T-helper 2 cell treated with Interferon-gamma antibody and Interleukin-4, amounts not matched to agents 100 ng/mL and 5 ng/mL, for 36 hours (primary cell): ENCODE data around the gene MNAT1. TPM values are rescaled to one million over a fixed set of nuclear protein-coding genes. Genes with fewer than 3 reads are reported as not detected.

ENCODE experiments used
- intact Hi-C: fragments of 100-400 bp; cut with micrococcal nuclease; formaldehyde crosslinking; loops from one replicate; pipeline ENCODE4 v1.15.1; 2023
- total RNA-seq: library from RNA; stranded (reverse); gene quantifications from 2 replicates; pipeline ENCODE4 v1.2.3, GENCODE V29; 2022

The MNAT1 gene
- total RNA-seq, 1 donor from 2014 or later = 42.9 TPM

DNA sequence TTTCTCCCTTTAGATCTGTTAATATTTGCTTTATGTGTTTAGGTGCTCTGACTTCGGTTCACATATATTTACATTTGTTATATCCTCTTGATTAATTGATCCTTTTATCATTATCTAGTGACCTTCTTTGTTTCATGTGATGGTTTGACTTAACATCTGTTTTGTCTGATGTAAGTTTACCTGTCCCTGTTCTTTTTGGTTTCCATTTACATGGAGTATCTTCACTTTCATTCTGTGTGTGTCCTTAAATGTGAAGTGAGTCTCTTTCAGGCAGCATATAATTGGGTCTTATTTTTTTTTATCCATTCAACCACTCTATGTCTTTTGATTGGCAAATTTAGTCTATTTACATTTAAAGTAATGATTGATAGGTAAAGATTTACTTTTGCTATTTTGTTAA, 222.1 kb downstream of the MNAT1 start:
- intact Hi-C loops = no loop called here

DNA sequence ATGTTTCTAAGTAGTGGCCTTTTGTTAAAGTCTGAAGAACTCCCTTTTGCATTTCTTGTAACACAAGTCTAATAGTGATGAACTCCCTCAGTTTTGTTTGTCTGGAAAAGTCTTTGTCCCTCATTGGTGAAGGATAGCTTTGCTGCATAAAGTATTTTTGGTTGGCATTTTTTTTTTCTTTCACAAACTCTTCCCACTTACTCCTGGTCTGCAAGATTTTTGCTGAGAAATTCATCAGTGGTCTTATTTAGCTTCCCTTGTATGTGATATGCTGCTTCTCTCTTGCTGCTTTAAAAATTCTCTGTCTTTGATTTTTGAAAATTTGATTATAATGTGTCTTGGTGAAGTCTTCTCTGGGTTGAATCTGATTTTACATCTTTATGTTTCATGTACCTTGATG, 223.6 kb downstream of the MNAT1 start:
- intact Hi-C loops = no loop called here

GRCh38 chr14:60963761-60964160, 229.2 kb downstream of the MNAT1 start:
- intact Hi-C loops = no loop called here

DNA sequence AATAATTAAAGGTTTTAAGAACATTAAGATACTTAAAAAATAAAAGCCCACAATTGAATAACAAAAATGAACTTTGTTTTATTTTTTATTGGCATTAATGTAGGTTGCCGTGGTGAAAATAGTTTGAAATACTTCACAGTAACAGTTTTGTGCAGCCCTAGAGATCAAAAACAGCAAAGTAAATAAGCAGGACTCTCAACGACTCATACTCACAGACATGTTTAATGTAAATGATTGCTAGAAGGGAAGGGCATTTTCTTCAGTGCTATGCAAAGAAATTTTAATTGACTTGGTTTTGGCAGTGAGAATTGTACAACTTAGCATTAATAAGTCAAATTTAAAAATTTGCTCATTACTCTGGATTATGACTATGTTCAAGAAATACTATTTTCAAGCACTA, 230.3 kb downstream of the MNAT1 start:
- intact Hi-C loops = no loop called here

GRCh38 chr14:60965402-60965801, 230.8 kb downstream of the MNAT1 start:
- intact Hi-C loops = no loop called here

DNA sequence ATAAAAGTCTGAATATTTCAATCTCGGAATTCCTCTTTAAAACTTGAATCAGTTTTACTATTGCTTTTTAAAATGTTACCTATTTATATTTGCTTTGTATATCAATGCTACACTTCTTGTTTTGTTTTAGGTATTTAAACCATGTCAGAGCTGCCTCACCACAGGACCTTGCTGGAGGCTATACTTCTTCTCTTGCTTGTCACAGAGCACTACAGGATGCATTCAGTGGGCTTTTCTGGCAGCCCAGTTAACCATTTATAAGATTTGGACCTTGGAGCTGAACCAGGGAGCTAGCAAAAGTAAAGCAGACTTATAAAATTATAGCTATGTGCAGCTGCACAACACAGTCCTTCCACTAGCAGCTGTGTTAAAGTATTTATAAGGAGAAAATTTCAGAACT, 233.5 kb downstream of the MNAT1 start:
- intact Hi-C loops = no loop called here

GRCh38 chr14:60968671-60969070, 234.1 kb downstream of the MNAT1 start:
- intact Hi-C loops = no loop called here

DNA sequence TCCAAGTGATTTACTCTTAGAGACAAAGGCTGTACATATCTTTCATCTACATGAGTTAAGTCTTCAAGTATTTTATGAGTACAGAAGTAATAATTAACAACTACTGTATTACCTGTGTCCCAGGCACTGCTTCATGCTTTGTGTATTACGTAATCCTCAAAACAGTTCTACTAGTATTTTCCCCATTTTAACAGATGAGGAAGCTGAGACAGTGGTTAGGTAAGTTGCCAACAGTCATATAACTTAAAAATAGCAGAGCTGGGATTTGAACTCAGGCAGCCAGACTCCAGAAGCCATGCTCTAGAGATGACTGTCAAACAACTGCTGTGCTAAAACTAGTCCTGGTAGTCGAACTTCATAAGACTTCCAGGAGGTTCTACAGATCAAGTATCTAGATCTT, 235.6 kb downstream of the MNAT1 start:
- intact Hi-C loops = no loop called here

DNA sequence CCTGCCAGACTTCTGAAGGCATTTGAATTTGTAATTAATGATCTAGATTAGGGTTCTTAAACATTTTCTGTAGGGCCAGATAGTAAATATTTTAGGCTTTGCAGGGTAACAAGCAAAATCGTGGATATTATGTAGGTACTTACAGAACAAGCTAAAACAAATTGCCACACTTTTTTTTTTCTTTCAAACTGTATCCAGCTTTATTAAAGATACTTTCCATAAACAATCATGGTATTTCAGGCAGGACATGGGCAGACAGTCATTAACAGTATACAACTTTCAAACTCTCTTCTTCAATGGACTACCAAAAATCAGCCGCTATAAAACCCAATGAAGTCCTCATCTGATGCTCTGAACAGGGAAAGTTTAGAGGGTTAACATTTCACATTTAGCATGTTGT, 236.7 kb downstream of the MNAT1 start:
- intact Hi-C loops = no loop called here

DNA sequence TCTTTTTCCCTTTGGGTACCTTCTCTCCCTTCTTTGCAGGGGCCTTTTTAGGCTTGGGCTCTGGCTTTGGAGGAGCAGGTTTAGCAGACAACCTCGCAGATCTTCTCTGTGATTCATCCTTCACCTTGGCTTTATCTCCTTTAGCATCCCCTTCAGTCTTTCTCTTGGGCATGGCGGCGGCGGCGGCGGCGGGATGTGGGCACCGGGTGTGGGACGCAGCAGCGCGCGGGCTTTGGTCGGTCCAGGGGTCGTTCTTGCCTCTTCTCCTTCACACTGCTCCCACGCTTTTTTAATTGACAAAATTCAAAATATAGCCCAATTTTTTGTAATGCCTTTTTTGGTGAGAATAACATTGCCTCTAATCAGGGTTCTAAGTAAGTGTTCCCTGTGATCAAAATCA, 237.7 kb downstream of the MNAT1 start:
- intact Hi-C loops = no loop called here

GRCh38 chr14:60973070-60973469, 238.5 kb downstream of the MNAT1 start:
- intact Hi-C loops = no loop called here

DNA sequence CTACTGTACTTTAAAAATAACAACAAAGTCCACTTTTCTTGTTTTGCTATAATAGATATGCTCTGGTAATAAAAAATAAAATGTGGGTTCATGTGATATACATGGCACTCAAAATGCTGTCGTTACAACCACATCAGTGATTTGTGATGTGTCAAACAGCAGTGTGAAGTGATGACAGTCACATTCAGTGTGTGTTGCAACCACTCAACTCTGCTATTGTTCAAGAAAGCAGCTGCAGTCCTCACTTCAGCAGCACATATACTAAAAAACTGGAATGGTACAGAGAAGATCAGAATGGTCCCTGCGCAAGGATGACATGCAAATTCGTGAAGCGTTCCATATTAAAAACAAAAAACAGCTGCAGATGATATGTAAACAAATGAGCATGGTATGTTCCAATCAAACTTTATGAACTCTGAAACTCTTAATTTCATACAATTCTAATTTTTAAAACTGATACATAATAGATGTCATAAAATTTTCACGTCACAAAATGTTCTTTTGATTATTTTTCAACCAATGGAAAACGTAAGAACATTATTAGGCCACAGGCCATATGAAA, 239.6 kb downstream of the MNAT1 start:
- intact Hi-C loops = no loop called here

DNA sequence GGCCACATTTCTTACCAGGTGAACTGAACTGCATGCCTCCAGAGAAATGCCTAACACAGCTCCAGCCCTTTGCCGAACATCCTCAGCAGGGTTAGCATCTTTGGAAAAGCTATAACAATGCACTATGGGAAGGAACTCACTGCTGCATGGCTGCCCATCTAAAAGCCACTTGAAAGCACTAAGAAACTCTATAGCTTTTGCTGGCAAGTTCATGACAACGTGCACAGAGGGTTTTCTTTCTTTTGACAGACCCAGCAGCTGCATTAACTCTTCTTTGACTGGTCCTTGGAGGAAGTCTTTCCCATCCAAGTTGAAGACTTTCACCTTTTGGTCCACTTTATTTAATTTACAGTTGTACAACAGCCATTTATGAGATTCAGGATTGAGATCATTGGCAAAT, 241.0 kb downstream of the MNAT1 start:
- intact Hi-C loops = no loop called here

- intact Hi-C loops = no loop called here
These were observed 243.3 kb downstream of the MNAT1 start for GRCh38 chr14:60977847-60978246.

DNA sequence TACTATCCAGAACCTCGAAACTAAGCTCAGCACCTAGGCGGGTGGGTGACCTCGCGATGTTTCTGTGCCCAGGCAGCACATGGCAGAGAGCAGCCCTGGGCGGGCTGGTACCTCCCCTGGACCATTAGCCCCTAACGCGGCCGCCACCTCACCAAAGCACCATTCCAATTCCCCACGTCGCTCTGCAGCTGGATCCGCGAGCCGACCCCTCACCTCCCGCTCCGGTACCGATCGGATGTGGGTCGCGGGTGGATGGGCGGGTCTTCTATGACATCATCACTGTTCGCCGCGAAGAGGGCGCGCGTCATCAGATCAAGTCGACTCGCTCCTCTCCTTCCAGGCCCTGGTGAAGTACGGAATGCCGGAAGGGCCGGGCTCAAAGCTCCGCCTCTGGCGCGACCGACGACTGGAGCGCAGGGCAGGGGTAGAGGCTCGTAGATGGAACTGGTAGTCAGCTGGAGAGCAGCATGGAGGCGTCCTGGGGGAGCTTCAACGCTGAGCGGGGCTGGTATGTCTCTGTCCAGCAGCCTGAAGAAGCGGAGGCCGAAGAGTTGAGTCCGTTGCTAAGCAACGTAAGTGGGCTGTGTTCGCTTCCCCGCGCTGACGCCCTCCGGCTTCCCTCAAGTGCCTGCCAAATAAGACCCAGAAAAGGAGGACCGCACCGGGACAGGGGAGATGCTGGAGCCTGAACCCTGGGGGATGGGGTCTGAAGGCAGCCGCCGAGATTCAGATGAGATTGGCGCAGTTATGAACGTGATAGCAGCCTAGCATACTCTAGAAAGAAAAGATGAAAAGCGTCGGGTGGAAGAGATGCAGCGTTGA, 246.5 kb downstream of the MNAT1 start, which contains the start of the genes SLC38A6 and TRMT5:
Gene SLC38A6 (plus strand): TSS at position 435 of the 822 bp plus-strand sequence. CDS start 33 bp downstream, at position 468.
Gene TRMT5 (minus strand): TSS at position 269 of the 822 bp plus-strand sequence. CDS start 106 bp downstream, at position 163.
- intact Hi-C loops = loop anchor here (1.0 to 5.0 kb wide), 4 partner anchors 227 to 324 kb away; partner anchors contain the start of gene SIX4

- intact Hi-C loops = loop anchor here (1.0 to 5.0 kb wide), 4 partner anchors 228 to 325 kb away; partner anchors contain the start of gene SIX4
These were observed 247.3 kb downstream of the MNAT1 start for GRCh38 chr14:60981633-60982455.

GRCh38 chr14:60984196-60984595, 249.6 kb downstream of the MNAT1 start:
- intact Hi-C loops = loop anchor here (5.0 kb wide), 3 partner anchors 262 to 327 kb away; partner anchors contain the start of gene SIX4

DNA sequence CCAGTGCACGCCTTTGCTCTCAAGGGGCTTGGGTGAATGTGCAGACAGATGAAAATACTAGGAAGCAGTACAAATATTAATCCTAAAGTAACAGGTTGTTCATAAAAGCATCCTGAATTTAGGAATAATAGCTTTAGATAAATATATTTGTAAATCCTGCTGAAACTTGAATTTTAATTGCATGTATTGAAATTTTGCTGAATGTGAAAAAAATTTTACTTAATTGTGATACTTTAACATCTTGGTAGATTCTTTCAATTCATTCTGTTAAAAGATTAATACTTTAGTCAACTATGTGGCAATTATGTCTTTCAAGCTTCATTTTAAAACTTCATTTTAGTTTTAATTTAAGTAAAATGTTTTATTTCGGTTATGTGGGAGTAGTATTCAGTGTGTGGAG, 251.9 kb downstream of the MNAT1 start:
- intact Hi-C loops = no loop called here

DNA sequence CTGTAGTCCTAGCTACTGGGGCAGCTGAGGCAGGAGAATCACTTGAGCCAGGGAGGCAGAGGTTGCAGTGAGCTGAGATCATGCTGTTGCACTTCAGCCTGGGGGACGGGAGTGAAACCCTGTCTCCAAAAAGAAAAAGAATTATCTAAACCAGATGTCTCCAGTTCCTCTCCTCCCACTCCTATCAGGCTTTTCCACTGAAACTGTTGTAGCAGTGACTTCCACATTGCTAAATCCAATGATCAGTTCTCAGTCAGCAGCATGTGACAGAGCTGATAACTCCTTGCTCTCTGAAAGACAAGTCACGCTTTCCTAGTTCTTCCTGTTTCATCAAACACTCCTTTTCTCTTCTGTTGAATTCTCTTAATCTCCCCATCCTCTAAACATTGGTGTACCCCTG, 255.0 kb downstream of the MNAT1 start:
- intact Hi-C loops = no loop called here

DNA sequence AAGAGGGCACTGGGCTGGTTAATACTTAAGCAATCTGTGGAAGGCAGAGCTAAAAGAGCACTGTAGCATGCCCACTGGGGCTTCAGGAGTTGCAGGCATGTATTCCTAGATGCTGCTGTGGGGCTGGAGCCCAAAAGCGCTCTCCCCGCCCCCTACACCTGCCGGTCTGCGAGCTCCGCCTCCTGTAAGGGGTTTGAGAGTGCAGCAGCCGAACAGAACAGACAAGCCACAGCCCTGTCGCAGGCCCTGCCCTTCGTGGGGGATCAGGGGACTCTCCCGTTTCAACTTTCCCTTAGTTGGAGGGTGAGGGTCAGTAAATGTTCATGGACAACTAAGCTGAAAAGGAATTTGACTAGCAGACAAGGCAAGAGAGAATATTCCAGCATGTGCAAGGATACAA, 264.1 kb downstream of the MNAT1 start:
- intact Hi-C loops = no loop called here

DNA sequence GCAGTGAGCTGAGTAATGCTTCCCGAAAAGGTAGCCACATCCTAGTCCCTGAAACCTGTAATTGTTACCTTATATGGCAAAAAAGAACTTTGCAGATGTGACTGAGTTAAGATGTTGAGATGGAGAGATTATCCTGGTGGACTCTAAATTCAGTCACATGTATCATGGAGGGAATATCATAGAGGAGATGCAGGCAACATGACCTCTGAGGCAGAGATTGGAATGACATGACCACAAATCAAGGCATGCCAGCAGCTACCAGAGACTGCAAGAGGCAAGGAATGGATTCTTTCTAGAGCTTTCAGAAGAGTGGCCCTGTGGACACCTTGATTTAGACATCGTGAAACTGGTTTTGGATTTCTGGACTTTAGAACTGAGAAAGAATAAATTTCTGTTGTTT, 265.0 kb downstream of the MNAT1 start:
- intact Hi-C loops = no loop called here

- intact Hi-C loops = no loop called here
These were observed 269.0 kb downstream of the MNAT1 start for GRCh38 chr14:61003571-61003970.
